ENCODE data around the gene GFRA1. TPM values are rescaled to one million over a fixed set of nuclear protein-coding genes. Genes with fewer than 3 reads are reported as not detected.

The GFRA1 gene
- total RNA-seq, 4 donors from 2014 or later = 57.9 to 104 (median 61.6) TPM

DNA sequence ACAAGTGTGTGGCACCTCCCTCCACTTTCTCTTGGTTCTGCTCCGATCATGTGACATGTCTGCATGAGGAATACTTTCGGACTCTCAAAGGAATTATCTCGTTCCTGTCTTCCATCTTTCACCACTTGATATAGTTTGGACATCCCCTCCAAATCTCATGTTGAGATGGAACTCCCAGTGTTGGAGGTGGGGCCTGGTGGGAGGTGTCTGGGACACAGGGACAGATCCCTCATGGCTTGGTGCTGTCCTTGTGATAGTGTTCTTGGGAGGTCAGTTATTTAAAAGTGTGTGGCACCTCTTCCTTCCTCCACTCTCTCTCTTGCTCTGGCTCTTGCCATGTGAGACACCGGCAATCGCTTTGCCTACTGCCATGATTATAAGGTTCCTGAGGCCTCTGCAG, 166.4 kb downstream of the GFRA1 start:
- Histone ChIP-seq H3K4me1 (no peaks in the 10 kb centered on the region), H3K27ac (no peak overlapping the region), H3K27me3 (no peaks in the 10 kb centered on the region), H3K36me3 (no peaks in the 10 kb centered on the region), H3K4me3 (no peak overlapping the region), H3K9me3 (no peaks in the 10 kb centered on the region)
- TF ChIP-seq CTCF (IDR thresholded peaks at IDR 0.05) (no peak), POLR2A (IDR thresholded peaks at IDR 0.05) (no peak), EP300 (IDR thresholded peaks at IDR 0.05) (no peak)
- 95 to 98% methylated on average over 5 of the region's 5 CpGs for WGBS, 2 donors
- no peak for DNase-seq (ENCODE audit: low spot score in 2 of 2)

GRCh38 chr10:116105264-116105663, 167.7 kb downstream of the GFRA1 start:
- TF ChIP-seq CTCF (IDR thresholded peaks at IDR 0.05) (no peak), EP300 (IDR thresholded peaks at IDR 0.05) (no peak), POLR2A (IDR thresholded peaks at IDR 0.05) (no peak)
- no peak overlapping the region for H3K27ac ChIP-seq
- WGBS, 2 donors = 70% methylated on average over 4 of the region's 4 CpGs

DNA sequence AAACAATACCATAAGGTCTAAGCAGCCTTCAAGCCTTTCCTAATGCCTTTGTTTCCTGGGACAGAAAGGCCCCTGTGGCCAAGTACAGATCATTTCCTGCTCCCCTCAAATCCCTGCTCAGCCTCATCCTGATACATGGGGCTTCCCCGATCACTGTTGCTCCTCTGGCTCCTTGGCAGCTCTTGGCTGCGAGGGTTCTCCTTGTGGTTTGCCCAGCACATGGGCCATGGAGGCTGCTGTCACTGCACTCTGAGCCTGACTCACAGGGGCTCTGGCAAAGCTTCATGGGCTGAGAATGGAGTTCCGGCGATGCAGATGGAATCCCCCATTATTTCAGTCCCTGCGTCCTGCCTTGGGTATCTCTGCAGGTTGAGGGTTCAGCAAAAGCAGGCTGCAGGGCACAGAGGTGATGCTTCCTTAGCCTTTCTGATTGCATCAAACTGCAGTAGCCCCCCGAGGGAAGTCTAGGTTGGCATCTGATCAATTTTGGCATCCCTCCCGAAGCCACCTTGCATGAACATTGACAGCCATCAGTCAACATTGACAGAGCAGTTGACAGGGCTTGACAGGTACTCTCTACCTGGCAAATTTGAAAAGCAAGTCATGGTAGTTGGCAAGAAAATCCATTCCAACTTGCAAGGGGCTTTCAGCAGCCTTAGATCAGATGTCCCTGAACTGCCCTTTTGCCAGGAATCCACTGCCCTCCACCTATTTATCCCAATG, 168.6 kb downstream of the GFRA1 start:
- no peak overlapping the region for H3K4me3 ChIP-seq
- H3K27ac ChIP-seq = no peak overlapping the region
- H3K4me1 ChIP-seq = peaks cover 0 to under 1% (median 0%) of the 10 kb centered on the region in 4 donors
- WGBS, 2 donors = 85 to 93% methylated on average over 7 of the region's 7 CpGs
- H3K9me3 ChIP-seq = no peaks in the 10 kb centered on the region
- TF ChIP-seq POLR2A (IDR thresholded peaks at IDR 0.05) = no peak
- no peak for TF ChIP-seq CTCF (IDR thresholded peaks at IDR 0.05)
- TF ChIP-seq EP300 (IDR thresholded peaks at IDR 0.05) = no peak
- no peaks in the 10 kb centered on the region for H3K27me3 ChIP-seq
- H3K36me3 ChIP-seq = no peaks in the 10 kb centered on the region
- DNase-seq (ENCODE audit: low spot score in 2 of 2) = no peak

More at GRCh38 chr10:116105264-116105663, 167.7 kb downstream of the GFRA1 start:
- no peaks in the 10 kb centered on the region for H3K36me3 ChIP-seq
- no peak for DNase-seq (ENCODE audit: low spot score in 2 of 2)
- no peak overlapping the region for H3K4me3 ChIP-seq
- no peaks in the 10 kb centered on the region for H3K4me1 ChIP-seq
- no peaks in the 10 kb centered on the region for H3K27me3 ChIP-seq
- no peaks in the 10 kb centered on the region for H3K9me3 ChIP-seq

- no peak for DNase-seq (ENCODE audit: low spot score in 2 of 2)
- Histone ChIP-seq H3K27me3 (no peaks in the 10 kb centered on the region), H3K27ac (no peak overlapping the region), H3K36me3 (no peaks in the 10 kb centered on the region), H3K9me3 (no peaks in the 10 kb centered on the region), H3K4me3 (no peak overlapping the region), H3K4me1 (peaks cover 0 to 7% (median 0%) of the 10 kb centered on the region in 4 donors)
- WGBS, 2 donors = 88 to 100% methylated on average over 3 to 4 of the region's 4 CpGs
- TF ChIP-seq CTCF (IDR thresholded peaks at IDR 0.05) = no peak
- no peak for TF ChIP-seq POLR2A (IDR thresholded peaks at IDR 0.05)
- no peak for TF ChIP-seq EP300 (IDR thresholded peaks at IDR 0.05)
Measured at GRCh38 chr10:116103668-116104067, 169.3 kb downstream of the GFRA1 start.

GRCh38 chr10:116101616-116102315, 171.2 kb downstream of the GFRA1 start:
- Histone ChIP-seq H3K27ac (no peak overlapping the region), H3K36me3 (no peaks in the 10 kb centered on the region), H3K27me3 (no peaks in the 10 kb centered on the region), H3K9me3 (no peaks in the 10 kb centered on the region), H3K4me1 (peaks cover 0 to 18% (median 0%) of the 10 kb centered on the region in 4 donors), H3K4me3 (no peak overlapping the region)
- WGBS, 2 donors = 66 to 90% methylated on average over 5 of the region's 5 CpGs
- TF ChIP-seq EP300 (IDR thresholded peaks at IDR 0.05) (no peak), POLR2A (IDR thresholded peaks at IDR 0.05) (no peak), CTCF (IDR thresholded peaks at IDR 0.05) (no peak)
- no peak for DNase-seq (ENCODE audit: low spot score in 2 of 2)
